Stimulated activated CD8-positive, alpha-beta memory T cell treated with anti-CD3 and anti-CD28 coated beads, Interleukin-15, amount 100 ng/mL, for 1 hour (primary cell): ENCODE data around the gene SLC12A9.

Experiments used
- DNase-seq: peaks from one replicate; pipeline ENCODE4 v3.0.0-alpha.2; 2020; ENCODE audit warnings: low read depth

The SLC12A9 gene

DNA sequence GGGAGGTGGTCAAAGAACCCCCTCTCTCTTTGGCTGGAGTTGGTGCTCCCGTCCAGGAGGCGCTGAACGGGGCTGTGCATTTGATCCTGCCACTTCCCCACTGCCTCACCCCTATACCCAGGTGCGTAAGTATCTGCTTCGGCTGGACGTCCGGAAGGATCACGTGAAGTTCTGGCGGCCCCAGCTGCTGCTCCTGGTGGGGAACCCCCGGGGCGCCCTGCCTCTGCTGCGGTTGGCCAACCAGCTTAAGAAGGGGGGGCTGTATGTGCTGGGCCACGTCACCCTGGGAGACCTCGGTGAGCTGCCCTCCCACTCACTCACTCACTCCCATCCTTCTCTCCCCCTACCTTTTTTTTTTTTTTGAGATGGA is 9.1 kb downstream of the SLC12A9 start:
- DNase-seq, result no peak

DNA sequence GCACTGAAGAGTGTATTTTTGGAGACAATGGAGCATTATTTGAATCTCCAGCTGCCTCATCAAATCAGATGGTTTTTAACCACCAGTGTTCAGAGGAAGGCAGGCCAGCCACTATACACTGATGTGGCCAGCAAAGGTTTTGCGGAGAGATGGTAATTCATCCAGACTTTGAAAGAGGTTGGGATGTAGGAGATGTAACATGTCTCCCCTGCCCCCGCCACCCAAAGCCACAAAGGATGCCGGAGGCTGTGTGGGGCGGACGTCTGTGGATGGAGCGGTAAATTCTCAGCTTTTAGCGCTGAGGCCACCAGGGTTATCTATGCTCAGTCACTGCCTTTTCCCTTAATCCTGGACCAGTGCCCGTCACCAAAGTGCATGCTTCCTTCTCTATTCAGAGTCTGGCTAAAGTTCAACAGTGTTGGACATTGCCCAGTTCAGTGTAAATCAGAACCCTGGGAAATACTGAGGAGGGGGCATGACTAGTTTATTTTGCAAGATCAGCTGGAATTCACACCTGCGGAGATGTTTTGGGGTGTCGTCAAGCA is 11.0 kb downstream of the SLC12A9 start:
- no peak for DNase-seq

DNA sequence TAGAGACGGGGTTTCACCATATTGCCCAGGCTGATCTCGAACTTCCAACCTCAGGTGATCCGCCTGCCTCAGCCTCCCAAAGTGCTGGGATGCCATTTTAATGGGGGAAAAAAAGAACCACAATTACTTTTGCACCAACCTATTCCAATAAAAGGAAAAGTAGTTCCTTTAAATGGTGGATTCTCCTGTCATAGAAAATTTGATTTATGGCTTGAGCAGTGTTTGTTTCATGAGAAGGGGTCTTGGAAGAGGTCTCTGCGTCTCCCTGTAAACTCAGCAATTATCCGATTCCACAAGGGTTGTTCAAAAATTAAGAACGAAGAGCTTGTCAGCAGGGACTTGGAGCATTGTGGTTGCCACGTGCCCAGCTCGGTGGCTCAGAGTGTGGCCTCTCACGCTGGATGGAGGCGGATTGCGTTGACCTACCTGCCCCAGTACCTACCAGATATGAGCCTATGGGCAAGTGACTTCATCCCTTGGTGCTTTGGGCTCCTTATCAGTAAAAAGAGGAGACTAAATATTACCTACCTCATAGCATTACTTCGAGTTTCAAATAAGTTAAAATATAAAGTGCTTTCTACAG is 11.8 kb downstream of the SLC12A9 start:
- DNase-seq, result no peak

DNA sequence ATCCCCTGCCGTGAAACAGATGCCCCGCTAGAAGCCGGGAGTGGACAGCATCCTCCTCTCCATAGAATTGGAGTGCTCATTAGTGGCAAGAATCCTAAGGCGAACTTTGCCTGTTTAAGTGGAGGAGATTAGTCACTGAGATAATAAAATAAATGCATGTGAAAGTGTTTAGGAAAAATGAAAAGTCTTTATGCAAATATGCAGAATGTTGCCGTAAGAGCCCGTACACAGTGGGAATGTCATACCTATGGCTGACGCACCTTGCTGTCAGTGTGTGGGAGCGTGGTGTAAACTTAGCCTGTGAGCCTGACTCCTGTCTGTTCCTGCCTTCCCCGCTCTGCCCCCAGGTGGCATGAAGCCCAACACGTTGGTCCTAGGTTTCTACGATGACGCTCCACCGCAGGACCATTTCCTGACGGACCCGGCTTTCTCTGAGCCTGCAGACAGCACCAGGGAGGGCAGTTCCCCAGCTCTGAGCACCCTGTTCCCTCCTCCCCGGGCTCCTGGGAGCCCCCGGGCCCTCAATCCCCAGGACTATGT is 12.9 kb downstream of the SLC12A9 start:
- DNase-seq, result no peak

DNA sequence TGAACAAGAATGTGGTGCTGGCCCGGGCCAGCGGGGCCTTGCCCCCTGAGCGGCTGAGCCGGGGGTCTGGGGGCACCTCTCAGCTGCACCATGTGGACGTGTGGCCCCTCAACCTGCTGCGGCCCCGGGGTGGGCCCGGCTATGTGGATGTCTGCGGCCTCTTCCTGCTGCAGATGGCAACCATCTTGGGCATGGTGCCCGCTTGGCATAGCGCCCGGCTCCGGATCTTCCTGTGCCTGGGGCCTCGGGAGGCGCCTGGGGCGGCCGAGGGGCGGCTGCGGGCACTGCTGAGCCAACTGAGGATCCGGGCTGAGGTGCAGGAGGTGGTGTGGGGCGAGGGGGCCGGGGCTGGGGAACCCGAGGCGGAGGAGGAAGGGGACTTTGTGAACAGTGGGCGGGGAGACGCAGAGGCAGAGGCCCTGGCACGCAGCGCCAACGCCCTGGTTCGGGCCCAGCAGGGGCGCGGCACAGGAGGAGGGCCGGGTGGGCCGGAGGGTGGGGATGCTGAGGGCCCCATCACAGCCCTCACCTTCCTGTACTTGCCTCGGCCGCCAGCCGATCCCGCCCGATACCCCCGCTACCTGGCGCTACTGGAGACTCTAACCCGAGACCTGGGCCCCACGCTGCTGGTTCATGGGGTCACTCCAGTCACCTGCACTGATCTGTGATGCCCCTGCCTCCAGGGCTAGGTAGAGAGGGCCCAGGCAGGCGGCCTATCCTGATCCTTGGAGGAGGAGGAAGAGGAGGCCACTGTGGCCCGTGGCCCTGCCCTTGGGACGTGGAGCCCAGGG is 13.6 kb downstream of the SLC12A9 start:
- DNase-seq, result no peak

DNA sequence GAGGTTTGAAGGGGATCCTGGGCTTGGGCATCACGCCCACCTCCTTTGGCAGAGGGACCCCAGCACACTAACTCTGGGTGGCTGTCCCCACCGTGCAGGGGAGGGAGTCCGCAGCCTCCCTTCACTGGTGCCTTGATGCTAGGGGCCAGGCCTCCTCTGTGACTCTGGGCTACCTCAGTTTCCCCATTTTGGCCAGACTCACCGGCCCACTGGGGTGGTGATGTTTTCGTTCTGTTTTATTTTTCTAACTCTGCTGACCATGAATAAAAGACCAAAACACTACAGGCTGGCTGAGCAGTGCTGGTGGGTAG is 14.2 kb downstream of the SLC12A9 start:
- no peak for DNase-seq

DNA sequence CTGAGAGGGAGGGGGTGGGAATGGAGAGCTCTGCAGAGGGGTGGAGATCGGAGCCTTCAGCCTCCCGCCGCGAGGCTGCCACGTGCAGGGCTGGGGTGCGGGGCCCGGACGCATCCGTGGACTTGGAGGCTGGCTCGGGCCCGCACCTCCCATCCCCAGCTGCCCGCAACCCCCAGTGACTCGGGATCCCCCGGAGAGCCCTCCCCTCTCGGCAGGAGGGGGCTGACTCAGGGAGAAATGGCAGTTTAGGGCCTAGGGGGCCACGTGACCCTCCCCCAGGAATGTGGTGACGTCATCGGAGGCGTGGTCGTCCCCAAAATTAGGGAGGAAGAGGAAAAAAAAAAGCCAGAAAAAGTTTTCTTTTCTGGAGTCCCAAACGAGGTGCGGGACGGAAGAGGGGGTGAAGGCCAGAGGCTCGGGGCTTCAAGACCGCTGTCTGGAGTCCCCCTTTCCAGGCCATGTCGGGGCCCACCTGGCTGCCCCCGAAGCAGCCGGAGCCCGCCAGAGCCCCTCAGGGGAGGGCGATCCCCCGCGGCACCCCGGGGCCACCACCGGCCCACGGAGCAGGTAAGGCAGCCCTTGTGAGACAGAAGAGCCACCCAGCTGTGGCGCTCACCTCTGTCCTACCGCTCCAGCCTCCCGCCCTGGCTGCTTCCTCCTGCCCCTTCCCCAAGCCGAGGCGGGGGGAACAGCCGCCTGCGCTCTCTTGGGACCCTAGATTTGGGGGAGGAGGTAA is 14.7 kb downstream of the SLC12A9 start, which contains the start of gene TRIP6:
Gene TRIP6, plus strand, starts transcription at position 348 of the 736 bp plus-strand sequence. Its CDS starts 111 bp downstream, at position 459.
- DNase-seq, result no peak

DNA sequence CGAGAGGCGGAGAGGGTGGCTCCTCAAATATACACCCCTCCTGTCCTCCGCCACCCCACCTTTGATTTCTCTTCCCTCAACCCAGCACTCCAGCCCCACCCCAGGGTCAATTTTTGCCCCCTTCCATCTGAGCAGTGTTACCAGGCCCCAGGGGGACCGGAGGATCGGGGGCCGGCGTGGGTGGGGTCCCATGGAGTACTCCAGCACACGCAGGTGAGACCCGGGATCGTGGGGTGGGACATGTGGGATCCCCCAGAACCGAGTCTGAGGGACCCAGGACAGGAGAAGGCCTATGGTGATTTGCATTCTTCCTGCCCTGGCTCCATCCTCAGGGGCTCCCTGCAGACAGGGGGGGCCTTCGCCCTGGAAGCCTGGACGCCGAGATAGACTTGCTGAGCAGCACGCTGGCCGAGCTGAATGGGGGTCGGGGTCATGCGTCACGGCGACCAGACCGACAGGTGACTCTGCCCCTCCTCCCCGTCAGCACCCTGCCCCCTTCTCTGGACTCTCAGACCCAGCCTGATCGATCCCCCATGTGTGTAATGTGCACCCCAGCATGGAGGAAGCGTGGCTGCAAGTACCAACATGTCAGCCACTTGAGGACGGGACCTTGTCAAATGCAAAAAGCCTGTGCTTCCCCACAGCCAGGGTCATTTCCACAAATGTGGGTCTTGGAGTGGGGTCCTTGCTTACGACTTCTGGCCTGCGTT is 15.4 kb downstream of the SLC12A9 start:
- no peak for DNase-seq

DNA sequence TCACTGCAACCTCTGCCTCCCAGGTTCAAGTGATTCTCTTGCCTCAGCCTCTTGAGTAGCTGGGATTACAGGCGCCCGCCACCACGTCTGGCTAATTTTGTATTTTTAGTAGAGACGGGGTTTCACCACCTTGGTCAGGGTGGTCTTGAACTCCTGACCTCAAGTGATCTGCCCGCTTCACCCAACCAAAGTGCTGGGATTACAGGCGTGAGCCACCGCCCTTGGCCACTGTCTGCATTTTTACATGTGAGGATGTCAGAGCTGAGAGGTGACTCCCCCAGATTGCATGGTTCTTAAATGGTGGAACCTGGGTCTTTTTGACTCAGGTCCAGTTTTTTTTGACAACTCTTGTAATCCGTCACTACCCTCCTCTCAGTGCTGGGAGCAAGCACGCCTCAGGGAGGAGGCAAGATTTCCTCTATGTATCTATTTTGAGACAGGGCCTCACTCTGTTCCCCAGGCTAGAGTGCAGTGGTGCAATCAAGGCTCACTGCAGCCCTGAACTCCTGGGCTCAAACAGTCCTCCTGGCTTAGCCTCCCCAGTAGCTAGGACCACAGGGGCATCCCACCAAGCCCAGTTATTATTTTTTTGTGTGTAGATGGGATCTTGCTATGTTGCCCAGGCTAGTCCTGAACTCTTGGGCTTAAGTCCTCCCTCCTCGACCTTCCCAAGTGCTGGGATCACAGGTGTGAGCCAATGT is 21.2 kb downstream of the SLC12A9 start:
- no peak for DNase-seq

DNA sequence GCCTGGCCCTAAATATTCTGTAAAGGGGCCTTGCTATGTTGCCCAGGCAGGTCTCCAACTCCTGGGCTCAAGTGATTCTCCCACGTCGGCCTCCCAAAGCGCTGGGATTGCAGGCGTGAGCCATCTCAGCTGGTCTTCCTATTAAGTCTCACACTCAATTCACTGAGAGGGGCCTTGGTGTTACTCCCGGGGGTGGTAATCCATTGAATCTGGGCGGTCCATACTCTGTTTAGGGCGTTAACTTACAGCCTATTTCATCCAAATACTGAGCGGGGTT is 21.7 kb downstream of the SLC12A9 start:
- DNase-seq, result no peak

DNA sequence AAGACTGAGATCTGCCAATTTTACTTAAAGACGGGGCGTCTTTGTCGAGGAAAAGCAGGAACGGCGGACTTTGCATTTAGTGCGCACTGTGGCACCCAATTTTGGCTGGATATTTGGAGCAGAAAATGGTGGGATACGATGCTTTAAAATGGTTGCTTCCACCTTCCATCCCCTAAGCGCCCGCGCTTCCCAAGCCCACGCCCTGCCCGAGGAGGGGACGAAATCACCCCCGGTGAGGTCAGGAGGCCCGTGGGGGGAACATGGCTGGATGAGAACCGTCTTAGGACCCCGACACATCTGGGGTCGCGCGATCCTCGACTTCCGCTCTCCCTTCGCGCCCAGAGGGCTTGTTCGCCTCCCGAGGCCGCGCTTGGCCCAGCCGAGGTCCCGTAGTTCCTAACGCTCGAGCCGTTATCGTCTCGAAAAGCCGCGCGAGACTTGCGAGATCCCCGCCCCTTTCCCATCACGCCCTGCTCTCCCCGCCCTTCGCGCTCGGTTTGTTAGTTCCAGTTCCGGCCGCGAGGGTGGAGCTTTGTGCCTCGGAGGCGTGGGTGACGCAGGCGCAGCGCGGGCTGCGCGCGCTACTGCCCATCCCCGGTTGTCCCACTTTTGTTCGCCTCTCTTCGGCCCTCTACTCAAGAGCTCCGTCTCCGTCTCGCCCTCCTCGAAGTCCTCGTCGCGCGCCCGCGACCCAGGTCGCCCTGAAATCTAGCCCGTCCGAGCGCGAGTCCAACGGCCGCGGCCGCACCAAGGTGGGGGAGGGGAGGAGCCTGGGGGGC is 22.3 kb downstream of the SLC12A9 start, which contains the start of gene SRRT:
Gene SRRT, plus strand, starts transcription at position 527 of the 779 bp plus-strand sequence. CDS start 488 bp downstream, outside the sequence.
- DNase-seq, result peak; percentile 97

DNA sequence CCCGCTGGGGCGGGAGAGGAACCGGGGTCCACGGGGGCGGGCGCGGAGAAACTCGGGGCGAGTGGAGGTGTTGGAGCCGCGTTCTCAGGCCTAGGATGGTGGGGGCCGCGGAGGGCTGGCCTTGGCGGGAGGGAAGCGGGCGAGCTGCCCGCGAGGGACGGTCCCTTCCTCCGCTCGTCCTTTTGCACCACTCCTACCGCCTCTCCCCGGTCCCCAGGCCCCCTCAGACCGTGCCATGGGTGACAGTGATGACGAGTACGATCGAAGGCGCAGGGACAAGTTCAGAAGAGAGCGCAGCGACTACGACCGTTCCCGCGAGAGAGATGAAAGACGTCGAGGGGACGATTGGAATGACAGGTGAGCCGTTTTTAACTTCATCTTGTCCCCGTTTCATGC is 22.8 kb downstream of the SLC12A9 start:
- DNase-seq, result no peak

DNA sequence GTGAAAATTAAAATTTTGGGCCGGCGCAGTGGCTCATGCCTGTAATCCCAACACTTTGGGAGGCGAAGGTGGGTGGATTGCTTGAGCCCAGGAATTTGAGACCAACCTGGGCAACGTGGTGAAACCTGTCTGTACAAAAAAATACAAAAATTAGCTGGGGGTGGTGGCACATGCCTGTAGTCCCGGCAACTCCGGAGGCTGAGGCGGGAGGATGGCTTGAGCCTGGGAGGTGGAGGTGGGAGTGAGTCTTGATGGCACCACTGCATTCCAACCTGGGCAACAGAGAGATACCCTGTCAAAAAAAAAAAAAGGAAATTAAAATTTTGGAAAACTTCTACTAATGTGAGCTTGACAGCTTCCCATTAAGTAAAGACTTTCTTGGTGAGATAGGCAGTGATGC is 25.5 kb downstream of the SLC12A9 start:
- no peak for DNase-seq

DNA sequence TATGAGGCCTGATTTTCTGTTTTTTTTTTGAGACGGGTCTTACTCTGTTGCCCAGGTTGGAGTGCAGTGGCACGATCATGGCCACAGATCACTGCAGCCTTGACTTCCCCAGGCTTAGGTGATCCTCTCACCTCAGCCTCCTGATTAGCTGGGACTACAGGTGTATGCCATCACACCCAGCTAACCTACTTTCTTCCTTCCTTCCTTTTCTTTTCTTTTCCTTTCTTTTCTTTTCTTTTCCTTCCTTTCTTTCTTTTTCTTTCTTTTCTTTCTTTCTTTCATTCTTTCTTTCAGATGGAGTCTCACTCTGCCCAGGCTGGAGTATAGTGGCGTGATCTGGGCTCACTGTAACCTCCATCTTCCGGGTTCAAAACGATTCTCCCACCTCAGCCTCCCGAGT is 26.2 kb downstream of the SLC12A9 start:
- DNase-seq, result no peak

DNA sequence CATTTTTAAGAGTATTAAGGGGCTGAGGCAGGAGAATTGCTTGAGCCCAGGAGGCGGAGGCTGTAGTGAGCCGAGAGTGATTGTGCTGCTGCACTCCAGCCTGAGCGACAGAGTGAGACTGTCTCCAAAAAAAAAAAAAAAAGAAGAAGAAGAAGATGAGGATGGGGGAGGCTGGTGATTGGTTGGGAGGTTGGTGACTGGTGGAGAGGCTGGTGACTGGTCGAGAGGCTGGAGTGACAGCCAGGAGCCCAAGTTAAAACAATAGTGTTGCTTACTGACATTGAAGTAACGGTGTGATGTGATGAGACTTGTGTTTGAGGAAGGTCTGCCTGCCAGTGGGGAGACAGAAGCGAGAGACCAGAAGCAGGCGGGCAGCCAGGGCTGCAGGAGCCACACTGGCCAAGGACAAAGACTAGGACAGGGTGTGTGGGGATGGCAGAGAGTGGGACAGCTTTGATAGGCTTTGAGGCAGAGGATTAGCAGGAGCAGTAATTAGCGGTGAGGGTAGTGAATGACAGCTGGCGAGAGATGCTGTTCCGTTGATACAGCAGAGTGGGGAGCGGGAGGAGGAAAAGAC is 27.3 kb downstream of the SLC12A9 start:
- DNase-seq, result no peak

DNA sequence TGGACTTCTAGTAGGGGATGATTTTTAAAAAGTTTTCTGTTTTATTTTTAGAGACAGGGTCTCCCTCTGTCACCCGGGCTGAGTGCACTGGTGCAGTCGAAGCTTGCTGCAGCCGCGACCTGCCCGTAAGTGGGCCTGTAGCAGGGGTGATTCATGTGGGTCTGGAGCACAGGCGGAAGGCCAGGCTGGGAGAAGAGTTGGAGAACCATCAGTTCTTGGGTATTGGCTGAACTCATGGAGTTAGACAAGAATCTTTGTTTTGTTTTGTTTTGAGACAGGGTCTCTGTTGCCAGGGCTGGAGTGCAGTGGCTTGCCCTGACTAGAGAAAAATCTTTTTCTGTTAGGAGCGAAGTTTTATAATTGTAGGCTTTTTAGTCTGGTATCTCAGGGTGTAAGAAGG is 28.1 kb downstream of the SLC12A9 start:
- DNase-seq, result no peak

DNA sequence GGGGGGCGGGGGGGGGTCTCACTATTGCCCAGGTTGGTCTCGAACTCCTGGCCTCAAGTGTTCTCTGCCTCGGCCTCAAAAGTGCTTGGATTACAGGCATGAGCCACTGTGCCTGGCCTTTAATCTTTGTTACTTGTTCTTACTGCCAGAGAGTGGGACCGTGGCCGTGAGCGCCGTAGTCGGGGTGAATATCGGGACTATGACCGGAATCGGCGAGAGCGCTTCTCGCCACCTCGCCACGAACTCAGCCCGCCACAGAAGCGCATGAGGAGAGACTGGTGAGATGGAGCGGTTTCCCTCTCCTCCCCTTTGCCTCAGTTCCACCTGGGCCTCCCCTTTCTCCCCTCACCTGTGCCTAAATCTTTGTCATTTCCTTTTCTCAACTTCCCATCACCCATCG is 28.6 kb downstream of the SLC12A9 start:
- no peak for DNase-seq

DNA sequence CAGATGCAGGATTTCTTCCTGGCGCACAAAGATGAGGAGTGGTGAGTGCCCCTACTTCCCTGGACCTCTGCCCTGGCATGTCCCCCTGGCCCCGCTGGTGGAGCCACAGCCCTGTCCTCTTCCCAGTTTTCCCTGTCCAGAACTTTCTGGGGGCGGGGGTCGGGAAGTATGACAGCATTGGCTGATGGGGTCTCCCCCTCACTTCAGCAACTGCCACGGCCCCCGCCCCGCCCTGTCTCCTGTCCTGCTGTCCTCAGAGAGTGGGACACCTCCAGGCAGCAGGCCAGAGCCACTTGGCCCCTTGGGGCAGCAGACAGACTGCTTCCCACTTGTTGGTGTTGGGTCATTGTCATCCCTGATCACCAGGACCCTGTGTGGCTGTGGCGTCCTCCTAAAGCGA is 29.7 kb downstream of the SLC12A9 start:
- DNase-seq, result no peak

DNA sequence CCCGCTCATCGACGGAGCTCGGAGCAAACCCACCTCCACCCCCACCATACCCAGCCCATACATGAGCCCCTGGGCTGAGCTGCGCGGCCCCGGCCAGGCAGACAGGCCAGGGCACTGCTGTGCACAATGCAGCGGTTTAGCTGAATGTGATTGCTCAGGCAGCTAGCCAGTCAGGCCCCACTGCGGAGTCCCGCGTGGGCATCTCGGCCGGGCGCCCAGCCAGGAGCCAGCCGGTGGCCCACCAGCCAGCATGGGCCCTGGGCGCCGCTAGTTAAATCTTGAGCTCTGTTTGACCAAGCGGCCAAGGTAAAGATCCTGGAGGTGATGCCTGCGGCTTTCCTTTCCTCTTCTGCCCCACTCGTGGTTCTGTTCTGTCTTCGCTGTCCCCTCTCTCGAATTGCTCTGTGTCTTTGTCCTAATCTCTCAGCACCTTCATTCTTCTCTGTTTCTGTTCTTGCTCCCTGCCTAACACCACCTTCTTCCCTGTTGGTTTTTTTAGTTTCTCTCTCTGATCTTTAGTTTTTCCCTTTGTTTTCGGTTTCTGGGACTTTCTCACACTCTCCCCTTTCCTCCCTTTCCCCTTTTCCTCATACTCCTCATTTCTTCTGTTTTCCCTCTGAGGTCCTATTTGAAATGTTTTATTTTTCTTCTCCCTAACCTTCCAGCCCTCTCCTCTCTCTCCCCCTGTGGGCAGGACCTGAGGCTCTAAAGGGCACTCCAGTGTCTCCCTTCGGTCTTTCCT is 30.4 kb downstream of the SLC12A9 start:
- no peak for DNase-seq
